ENCODE results near the gene MAGI1.
"Not testable (repeated sequence)": the region's sequence is repeated elsewhere in the genome, so short reads cannot be mapped to it uniquely, and the experiment has no call there.

The MAGI1 gene

DNA sequence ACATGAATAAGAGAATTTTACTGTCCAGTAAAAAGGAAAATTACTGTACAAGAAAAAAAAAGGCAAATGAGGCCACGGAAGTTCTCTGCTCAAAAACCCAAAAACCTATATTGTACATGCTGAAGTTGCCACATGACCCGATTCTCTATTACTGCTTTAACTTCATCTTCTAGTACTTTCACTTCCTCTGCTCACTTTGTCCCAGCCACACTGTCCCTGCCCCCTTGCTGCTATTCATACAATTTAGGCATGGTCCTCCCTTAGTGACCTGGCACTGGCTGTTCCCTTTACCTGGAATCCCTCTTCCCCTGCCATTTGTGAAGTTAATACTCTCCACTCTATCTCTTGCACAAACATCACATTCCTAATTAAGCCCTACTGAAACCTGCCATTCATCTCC lies 457.4 kb downstream of the MAGI1 start:
- ATAC-seq: no peak

DNA sequence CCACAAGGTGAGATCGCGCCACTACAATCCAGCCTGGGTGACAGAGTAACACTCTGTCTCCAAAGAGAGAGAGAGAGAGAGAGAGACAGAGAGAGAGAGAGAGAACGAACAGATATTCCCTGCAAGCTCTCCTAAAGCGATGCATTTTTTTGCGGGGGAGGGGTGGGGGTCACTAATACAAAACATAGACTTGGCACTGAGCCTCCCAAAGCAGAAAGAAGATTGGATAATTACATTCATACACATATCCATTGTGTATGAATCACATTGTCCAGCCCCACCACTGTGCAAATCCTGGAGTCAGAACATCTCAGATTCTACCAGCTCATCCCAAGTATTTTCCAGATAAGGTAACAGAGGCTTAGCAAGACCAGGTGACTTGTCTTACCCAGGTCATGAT lies 459.9 kb downstream of the MAGI1 start:
- ATAC-seq: no peak

DNA sequence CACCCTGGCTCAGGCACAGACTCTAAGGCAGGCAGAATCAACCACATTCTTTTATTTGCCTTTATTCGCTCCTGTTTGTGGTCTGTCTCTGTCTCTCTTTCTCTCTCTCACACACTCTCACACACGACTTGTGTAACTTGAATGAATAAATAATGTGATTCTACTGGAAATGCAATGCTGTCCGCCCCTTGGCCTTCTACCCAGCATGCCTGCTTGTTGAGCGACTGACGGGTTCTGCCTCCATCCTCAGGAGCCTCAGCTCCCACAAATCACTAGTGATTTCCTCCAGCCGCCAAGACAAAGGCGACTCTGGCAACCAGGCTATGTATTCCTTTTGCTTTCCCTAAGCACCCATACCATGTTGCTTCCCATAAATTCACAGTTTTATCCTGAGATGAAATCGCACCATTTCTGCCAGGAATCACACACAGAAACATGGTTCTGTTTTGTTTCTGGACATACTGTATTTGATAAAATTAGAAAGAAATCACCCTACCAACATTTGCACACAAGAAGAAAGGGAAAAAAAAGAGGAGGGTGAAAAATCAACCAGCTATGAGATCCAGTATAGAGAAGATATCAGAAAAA lies 460.8 kb downstream of the MAGI1 start:
- ATAC-seq: no peak

DNA sequence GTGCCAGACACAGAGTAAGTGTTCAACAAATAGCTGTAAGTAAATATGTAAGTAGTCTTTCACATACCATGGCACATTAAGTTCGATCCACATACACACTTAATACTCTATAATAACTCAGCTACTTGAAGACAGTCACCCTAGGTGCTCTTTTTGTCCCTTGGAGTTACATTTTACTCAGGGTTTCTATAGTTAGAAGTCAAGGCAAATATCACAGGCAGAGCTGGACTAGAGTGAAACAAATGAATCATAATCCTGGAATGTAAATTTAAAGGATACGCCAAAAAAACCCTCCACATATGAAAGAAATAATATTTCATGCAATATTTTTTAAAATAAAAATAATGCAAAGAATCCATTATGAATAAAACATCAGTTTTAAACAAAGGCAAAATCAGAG lies 461.8 kb downstream of the MAGI1 start:
- ATAC-seq: no peak

DNA sequence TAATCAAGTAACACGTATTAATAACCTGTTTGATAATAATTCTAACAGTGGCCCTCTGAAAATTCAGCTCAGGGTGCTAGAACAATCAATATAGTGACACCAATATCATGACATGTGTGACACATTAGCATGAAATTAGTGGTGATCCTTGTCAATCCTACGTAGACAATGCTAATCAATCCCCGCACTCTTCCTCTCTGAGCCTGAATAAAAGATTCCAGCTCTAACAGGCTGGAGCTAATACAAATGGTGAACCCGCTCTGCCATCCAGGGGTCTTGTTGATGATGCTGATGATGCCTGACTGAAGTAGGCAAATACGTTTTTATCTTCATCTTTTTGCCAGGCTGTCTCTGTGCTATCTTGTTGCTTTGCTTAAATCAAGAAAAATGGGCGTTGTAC lies 462.5 kb downstream of the MAGI1 start:
- no peak for ATAC-seq

DNA sequence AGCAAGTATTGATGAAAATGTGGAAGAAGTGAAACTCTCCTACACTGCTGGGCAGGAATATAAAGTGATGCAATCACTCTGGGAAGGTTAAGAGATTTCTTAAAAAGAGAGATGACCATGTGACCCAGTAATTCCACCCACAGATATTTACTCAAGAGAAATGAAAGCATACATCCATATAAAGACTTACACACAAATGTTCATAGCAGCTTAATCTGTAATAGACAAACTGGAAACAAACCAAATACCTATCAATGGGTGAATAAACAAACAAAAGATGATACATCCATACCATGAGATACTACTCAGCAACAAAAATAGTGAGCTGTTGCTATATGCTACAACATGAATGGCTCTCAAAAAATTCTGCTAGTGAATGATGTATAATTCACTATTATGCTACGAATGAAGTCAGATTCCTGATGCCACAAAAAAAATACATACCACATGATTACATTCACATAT lies 463.3 kb downstream of the MAGI1 start:
- ATAC-seq: no peak

DNA sequence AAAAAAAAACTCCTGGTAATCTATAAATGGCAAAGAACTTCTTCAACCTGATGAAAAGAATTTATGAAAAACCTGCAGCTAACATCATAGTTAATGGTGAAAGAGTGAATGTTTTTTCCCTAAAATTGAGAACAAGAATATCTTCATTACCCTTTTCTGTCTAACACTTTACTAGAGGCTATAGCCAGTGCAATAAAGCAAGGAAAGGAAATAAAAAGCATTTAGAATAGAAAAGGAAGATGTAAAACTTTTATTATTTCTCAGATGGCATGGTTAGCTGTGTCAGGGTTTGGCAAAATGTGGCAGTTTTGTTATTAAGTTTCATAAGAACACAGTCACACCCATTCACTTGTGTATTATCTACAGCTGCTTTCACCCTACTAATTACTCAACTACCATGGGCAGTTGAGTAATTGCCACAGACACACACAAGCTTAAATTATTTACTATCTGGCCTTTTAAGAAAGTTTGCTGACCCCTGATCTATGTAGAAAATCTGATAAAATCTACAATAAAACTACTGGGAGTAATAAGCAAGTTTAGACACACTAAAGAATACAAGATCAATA lies 465.1 kb downstream of the MAGI1 start:
- no peak for ATAC-seq

DNA sequence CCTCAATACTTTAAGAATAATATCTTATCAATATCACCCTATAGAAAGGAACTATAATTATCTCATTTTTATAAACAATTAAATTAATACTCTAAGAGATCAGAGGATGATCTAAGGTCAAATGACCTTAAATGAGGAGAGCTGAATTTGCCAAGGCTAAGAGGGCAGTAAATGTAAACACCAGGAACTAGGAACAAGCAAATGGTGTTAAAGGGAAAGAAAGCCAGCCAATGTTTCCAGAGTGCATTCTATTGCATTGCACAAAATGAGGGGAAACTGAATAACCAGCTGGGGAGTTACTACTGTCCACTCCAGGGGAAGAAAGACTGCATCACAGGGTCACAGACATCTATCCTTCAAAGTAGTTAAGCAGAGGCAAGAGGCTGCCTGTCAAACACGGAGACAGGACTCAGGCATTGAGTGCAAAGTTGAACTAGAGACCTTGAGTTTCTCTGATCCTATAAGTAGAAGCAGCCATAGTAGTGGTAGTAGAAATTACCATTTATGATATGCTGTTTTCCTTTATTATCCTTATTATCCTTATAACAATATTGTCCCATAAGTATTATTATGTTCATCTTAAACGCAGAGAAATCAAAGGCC lies 466.4 kb downstream of the MAGI1 start:
- ATAC-seq: no peak

DNA sequence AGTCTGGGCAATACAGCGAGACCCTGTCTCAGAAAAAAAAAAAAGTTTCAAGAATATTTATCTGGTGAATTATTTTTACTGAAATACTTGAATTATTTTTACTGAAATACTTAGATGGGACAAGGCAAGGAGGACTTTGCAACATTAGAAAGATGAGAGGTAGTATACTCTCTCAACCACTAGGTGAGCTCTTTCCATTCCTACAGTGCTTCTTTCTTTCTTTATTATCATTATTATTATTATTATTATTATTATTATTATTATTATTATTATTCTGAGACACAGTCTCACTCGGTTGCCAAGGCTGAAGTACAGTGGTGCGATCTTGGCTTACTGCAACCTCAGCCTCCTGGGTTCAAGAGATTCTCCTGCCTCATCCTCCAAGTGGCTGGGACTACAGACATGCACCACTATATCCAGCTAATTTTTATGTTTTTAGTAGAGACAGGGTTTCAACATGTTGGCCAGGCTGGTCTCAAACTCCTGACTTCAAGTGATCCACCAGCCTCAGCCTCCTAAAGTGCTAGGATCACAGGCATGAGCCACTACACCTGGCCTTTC lies 468.8 kb downstream of the MAGI1 start:
- no peak for ATAC-seq

DNA sequence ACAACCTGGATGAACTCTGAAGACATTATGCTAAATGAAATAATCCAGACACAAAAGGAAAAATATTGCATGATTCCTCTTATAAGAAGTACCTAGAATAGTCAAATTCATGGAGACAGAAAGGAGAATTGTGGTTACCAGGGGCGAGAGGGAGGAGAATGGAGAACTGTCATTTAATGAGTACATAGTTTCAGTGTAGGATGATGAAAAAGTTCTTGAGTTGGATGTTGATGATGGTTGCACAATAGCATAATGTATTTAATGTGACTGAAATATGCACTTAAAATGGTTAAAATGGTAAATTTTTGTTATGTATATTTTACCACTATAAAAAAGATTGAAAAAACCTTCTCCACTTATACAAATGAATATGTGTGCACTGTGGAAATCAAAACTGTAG lies 469.6 kb downstream of the MAGI1 start:
- no peak for ATAC-seq

DNA sequence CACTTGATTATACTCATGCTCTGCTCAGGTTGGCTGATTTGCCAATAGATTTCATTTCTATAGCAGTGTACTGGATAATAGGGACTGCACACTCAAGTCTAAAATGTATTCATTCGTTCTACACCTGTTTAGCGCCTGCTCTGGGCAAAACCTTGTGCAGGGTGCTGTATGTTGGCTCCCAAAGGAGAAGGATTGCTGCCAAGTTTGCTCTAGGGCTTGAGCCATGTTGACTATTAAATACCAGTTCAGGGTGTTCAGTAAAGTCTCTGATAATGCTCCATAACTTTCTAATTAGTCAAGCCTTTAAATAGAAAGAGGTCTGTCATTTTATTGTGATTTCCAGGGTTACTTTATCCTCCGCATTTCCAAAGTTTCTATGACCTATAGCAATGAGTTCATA lies 470.2 kb downstream of the MAGI1 start:
- ATAC-seq: no peak

DNA sequence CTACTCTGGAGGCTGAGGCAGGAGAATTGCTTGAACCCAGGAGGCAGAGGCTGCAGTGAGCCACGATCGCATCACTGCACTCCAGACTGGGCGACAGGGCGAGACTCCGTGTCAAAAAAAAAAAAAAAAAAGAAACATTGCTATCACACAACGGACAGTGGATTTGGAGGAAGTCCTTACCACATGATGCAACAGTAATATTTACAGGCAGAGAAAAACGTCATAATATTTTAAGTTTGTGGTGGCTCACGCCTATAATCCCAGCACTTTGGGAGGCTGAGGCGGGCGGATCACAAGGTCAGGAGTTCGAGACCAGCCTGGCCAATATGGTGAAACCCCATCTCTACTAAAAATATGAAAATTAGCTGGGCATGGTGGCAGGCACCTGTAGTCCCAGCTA lies 473.0 kb downstream of the MAGI1 start:
- ATAC-seq: not testable (repeated sequence)

DNA sequence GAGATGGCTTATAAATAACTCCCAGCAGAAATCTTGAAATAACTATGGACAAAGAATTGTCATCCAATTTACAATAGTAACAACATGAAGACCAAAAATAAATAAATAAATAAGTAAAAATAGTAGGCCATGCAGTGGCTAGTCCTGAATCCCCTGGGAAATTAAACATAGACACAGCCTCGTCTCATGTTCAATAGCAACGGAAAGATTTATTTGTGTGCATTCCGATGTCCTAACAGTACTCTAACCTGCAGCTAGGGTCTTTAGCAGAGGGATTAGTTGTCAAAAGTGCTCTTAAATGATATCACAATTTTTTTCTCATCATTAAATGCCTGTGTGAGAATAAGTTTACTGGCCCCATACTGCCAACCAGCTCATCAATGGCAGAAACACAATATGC lies 474.2 kb downstream of the MAGI1 start:
- no peak for ATAC-seq

DNA sequence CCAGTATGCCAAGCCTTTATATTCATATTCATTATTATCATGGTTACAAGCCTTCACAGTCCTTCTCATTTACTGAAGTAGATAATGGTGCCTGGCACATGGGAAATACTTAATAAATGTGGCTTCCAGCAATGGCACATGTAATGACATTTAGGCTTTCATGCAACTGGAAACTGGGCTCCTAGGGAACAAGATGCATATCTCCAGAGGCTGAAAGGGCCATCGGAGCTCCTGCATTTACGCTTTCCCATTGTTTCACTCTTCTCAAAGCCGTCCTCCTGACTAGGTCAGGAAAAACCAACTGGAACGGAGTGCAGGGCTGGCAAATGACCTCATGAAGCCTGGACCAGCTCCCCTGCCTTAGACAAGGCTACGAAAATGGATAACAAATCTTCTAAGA lies 474.9 kb downstream of the MAGI1 start:
- no peak for ATAC-seq

DNA sequence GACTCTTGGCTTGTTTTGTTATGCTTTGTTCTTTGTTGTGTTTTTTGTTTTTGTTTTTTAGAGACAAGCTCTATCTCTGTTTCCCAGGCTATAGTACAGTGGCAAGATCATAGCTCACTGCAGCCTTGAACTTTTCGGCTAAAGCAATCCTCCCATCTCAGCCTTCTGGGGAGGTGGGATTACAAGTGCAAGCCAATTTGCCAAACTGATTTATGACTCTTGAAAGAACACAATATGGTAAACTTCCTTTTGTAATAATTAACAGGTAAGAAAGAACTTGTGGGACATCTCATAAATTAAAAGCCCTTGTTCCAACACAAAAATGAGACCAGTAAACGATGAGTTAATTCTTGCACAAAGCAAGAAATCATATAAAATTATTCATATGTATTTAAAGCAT lies 476.3 kb downstream of the MAGI1 start:
- ATAC-seq: no peak

DNA sequence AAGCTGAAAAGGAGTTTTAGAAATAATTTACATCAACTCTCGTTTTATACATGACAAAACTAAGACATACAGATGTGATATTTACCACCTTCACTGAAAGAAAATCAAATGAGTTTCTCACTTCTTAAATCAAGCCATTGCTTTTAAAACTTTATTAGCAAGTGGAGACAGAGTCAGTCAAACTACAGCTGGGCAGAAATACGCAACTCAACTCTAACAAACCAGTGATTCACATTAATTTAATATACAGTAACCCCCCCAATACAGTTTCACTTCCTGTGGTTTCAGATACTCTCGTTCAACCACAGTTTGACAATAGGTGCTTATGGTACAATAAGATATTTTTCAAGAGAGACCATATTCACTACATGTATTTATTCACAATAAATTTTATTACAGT lies 477.1 kb downstream of the MAGI1 start:
- no peak for ATAC-seq

DNA sequence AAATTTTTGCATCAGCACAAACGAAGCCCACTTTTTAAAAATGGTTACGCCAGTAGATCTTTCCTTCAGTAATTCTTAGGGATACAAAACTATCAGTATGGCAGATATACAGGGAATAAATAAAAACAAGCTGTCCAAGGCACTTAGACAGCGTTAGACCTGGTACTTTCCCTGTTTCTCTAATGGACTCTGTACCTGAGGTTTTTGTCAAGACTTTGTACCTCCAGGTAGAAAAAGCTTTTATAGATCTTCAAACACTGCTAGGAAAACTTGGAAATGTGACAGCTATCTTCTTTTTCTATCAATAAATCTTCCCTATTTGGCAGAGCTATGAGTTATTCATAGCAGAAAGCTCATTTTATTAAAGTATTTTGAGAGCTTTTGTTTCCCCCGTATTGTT lies 477.8 kb downstream of the MAGI1 start:
- no peak for ATAC-seq

DNA sequence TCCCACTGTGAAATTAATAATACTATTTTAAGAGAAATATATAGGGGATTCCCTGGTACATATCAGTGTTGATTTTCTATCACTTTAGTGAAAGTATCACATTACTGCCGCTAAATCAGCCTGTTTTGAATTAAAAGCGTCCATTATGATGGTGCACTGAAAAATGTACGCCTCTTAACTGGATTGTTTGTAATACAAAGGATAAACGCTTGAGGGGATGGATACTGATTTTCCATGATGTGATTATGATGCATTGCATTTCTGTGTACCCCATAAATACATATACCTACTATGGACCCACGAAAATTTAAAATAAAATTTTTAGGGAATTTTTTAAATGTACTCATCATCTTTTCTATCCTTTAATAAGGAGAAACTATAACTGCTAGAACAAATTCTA lies 478.6 kb downstream of the MAGI1 start:
- no peak for ATAC-seq

DNA sequence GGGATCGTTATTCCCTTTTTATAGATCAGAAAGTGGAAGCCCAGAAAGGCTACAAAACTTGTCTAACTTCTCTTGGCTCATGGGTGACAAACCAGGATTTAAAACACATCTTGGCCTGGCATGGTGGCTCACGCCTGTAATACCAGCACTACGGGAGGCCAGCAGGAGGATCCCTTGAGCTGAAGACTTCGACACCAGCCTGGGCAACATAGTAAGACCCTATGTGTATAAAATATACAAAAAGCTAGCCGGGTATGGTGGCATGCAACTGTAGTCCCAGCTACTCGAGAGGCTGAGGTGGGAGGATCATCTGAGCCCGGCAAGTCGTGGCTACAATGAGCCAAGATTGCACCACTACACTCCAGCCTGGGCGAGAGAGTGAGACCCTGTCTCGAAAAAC lies 479.1 kb downstream of the MAGI1 start:
- ATAC-seq: no peak

DNA sequence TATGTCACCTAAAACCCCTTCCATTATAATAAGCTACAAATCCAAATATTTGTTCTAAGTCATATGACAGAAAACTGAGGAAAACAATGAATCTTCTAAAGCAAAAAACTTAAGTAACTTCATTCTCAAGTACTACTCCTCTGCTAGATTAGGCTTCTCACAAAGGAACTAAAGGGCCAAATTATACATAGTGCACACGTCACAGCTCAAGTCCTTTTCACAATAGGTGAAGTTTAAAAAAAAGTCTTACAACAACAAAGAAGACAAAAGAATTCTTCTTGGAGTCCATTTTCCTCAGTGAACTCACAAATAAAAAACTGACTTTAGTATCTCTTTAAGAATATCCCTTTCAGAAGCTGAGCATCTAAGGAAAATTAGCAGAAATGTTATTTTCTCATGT lies 479.9 kb downstream of the MAGI1 start:
- no peak for ATAC-seq

DNA sequence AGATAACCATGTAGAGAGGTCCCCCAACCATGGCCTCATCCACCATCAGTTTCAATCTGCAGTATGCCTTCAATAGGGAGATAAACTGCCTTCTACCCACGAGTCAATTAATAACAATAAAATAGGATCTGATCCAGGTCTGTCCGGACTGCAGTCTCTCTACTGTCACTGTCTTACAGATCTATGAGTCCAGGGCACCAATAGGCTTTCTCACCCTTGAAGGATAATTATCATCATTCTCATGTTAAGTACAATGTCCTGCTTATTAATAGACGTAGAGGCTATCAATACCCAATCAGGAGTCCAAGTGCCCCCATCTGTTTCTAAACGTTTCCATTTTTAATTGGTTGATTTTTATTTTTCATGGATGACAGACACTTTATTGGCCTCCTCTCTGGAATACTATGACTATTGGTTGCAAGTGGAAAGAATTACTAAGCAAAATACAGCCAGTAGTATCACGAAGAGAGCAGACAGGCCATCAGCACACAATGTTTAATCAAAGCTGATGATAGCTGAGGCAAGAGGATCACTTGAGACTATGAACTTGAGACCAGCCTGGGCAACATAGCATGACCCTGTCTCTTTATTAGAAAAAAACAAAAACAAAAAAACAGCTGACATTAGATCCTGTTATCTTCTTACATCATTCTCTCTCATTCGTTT lies 480.7 kb downstream of the MAGI1 start:
- no peak for ATAC-seq

DNA sequence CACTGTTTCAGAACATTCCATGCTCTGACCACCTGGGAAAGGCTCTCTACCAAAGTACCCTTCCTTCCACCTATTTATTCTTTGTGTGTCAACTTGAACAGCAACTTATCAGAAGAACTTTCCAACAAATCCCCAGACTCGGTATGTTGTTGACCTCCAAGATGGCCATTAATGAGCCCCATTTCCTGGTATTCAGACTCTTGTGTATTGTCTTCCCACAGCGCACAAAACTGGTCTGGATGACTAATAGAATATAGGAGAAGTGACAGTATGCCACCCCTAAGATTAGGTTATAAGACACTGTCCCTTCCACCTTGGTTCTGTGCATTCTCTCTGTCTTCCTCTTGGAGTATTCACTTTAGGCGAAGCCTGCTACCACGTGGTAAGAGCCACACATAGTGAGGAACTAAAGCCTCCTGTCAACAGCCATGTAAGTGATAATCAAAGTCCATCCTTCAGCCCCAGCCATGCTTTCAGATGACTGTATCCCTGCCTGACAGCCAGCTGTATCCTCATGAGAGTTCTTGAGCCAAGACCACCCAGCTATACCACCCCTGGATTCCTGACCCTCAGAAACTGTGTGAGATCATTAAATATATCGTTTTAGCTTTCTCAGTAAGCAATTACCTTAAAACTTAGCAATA lies 481.7 kb downstream of the MAGI1 start:
- no peak for ATAC-seq

DNA sequence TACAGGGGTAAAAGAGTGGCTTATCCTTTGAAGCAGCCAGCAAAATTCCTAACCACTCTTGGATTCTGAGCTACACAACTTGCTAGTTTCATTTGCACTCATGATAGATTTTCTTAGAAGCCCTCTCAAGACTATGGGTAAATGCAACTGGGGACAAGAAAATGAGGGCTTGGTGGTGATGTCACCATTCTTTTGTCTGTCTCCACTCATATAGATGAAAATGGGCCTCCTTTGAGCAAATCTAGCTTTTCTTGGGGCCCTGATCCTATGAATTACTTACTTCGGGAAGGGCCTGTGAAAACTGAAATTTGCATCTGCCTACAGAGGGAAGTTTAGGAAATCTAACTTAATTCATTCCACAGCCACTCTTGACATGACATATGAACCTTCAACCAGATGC lies 486.3 kb downstream of the MAGI1 start:
- no peak for ATAC-seq
